Stimulated activated CD4-positive, alpha-beta T cell treated with anti-CD3 and anti-CD28 coated beads, Interleukin-15, amount 100 ng/mL, for 1 hour (primary cell): ENCODE data around the gene NUPR1.
"Not testable (repeated sequence)": the region's sequence is repeated elsewhere in the genome, so short reads cannot be mapped to it uniquely, and the experiment has no call there.

Source experiments
- DNase-seq, 2 donors: peaks; one replicate each; pipeline ENCODE4 v3.0.0-alpha.2; 2020; ENCODE audit warnings: low read depth in 1 of 2, low spot score in 1 of 2

NUPR1 gene

GRCh38 chr16:28527985-28528384 is 10.8 kb downstream of the NUPR1 start:
- no peak for DNase-seq

DNA sequence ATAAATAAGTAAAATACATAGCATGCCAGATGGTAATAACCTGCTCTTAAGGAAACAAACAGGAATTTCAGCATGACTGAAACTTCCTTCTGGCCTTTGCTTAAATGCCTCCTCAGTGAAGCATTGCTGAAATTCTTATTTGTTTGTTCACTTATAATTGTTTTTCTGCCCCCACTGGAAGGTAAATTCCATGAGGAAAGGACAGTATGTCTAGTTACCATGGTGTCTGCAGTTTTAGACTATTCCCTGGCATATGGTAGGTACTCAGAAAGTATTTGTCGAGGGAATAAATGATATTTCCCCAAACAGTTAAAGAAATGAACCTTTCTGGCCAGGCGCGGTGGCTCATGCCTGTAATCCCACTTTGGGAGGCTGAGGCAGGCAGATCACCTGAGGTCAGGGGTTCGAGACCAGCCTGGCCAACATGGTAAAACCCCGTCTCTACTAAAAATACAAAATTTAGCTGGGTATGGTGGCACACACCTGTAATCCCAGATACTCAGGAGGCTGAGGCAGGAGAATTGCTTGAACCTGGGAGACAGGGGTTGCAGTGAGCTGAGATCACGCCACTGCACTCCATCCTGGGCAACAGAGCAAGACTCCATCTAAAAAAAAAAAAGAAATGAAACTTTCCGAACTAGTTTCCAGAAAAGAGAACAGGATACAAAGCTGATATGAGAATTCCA is 11.5 kb downstream of the NUPR1 start:
- not testable (repeated sequence) for DNase-seq

- no peak for DNase-seq
Observed at GRCh38 chr16:28526201-28527099, 12.3 kb downstream of the NUPR1 start.

DNA sequence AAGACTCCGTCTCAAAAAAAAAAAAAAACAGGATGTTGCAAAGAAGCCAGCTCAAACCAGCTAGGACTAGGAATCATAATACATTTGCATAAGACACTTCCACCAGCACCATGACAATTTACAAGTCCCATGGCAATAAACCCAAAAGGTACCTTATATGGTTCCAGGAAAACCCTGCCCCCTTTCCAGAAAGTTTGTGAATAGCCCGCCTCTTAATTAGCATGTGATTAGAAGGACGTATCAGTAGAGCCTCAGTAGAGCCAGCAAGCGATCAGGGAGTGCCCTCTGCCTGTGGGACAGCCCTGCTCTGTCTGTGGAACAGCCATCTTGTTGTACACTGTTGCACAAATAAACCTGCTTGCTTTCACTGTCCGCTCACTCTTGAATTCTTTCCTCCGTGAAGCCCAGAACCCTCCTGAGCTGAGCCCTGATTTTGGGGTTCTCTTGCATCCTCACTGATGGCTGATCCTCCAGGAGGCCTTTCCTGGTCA is 14.0 kb downstream of the NUPR1 start:
- no peak for DNase-seq

DNA sequence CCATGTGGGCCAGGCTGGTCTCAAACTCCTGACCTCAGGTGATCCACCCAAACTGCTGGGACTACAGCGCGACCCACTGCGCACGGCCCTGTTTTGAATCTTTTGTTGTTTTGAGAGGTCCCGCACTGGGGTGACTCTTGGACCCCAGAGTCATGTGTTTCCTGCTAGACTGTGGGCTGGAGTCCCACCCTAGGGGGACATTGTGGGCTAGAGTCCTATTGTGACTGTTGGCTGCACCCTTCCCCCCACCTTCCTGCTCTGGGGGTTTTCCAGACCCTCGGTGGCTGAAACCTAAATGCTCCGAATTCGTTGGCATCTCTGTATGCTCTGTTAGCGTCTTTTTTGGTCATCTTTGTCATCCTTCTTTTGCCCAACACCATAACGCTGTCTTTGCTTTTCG is 16.0 kb downstream of the NUPR1 start:
- DNase-seq: no peak

GRCh38 chr16:28521436-28521835 is 17.3 kb downstream of the NUPR1 start:
- DNase-seq: no peak

GRCh38 chr16:28520672-28521071 is 18.1 kb downstream of the NUPR1 start:
- no peak for DNase-seq

DNA sequence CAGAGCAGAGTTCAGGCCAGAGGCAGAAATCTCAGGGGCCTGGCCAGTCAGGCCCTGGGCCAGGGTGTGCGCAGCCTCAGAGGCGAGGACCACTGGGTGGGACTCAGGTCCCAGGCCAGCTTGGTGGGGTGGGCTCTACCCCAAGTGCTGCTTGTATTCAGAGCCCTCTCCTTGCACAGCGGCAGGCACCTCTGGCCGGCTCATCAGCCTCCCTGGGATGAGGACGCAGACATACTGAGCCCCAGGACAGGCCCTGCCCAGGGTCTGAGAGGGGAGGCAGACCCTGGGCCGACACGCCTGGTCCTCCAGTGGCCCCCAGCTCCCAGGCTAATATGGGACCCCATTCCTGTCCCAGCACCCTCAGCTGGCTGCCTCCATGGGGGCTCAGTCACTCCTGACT is 24.5 kb downstream of the NUPR1 start:
- DNase-seq: no peak

DNA sequence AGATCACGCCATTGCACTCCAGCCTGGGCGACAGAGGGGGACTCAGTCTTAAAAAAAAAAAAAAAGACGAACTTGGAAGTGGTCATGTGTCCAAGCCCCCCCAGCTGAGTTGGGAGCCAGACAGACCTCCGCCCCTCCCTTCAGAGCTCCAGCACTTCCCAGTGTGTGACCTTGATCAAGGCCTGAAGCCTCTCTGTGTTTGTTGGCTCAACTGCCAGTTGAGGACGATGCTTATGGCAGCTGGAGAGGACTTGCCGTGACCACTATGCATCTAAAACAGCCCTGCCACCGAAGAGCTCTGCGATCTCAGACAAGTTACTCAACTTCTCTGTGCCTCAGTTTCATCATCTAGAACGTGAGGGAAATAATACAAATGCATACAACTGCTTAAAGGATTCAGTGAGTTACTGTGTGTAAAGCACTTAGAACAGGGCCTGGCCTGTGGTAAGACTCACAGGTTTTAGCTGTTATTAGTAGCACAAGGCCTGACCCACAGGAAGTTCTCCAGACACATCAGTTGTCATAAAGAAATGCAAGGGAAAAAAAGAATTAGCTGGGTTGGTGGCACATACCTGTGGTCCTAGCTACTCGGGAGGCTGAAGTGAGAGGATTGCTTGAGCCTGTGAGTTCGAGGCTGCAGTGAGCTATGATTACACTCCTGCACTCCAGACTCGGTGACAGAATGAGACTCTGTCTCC is 25.1 kb downstream of the NUPR1 start:
- no peak for DNase-seq

GRCh38 chr16:28511801-28512789 is 26.7 kb downstream of the NUPR1 start:
- no peak for DNase-seq

DNA sequence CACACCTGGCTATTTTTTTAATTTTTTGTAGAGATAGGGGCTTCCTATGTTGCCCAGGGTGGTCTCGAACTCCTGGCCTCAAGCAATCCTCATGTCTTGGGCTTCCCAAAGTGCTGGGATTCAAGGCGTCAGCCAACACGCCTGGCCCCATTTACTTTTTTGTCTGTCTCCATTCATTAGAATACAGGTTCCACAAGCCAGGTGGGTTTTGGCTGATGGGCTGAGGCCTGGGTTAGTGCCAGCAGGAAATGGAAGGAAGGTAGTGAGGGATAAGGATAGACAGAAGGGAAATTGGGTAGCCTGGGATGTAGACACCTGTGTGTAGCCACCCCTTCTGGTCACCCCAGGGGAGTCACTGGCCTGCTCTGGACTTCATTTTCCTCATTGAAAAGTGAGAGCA is 27.7 kb downstream of the NUPR1 start:
- no peak for DNase-seq

- DNase-seq: no peak
Observed at GRCh38 chr16:28505489-28506137, 33.2 kb downstream of the NUPR1 start.

DNA sequence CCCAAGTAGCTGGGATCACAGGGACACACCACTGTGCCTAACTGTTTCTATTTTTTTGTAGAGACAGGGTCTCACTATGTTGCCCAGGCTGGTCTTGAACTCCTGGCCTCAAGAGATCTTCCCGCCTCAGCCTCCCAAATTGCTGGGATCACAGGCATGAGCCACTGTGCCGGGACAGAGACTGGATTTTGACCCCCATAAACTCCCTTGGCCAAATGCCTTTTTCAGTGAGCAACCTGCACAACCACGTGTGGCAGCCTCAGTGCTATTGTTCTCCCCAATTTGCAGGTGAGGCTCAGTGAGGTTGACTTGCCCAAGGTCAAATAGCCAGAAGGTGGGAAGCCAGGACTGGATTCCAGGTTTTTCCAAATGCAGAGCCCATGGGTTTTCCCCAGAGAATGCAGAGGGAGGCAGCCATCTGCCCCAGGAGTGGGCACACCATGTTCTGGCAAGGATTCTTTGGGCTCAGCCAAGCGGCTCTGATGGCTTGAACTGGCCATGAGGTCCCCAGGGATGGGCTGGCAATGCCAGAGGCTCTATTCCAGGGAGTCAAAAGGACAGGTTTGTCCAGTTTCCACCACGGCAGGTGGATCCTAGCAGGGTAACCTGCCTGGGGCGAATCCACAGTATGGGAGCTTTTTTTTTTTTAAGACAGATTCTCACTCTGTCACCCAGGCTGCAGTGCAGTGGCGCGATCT is 33.9 kb downstream of the NUPR1 start:
- DNase-seq: no peak

DNA sequence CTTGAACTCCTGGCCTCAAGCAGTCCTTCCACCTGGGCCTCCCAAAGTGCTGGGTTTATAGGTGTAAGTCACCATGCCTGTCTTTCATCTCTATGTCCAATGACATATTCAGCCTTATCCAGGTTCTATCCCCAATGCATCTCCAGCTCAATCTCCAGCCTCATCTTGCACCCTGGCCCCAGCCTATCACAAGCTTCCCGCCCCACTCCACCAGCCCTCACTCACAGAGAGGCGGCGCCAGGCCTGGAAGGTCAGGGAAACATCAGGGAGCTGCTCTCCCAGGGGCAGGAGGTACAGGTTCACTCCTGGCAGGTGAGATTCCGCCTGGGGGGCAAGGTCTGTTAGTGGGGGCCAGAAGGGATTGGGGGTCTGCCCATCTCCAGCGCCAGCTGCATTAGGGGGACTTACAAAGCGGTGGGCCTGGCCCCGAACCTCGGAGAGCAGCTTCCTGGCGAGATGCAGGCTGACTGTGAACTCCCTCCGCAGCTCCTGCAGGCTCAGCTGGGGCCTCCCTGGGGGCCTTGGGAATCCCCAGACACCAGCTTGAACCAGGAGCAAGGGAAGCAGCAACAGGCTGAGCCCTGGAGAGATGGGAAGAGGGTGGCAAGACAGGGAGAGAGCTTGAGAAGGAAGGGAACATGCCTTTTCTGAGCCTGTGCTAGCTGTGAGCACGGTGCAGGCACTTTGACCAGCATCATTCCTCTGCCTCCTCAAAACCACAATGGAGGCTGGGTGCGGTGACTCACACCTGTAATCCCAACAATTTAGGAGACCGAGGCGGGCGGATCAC is 35.1 kb downstream of the NUPR1 start:
- DNase-seq: no peak

- no peak for DNase-seq
Observed at GRCh38 chr16:28502290-28502689, 36.5 kb downstream of the NUPR1 start.

DNA sequence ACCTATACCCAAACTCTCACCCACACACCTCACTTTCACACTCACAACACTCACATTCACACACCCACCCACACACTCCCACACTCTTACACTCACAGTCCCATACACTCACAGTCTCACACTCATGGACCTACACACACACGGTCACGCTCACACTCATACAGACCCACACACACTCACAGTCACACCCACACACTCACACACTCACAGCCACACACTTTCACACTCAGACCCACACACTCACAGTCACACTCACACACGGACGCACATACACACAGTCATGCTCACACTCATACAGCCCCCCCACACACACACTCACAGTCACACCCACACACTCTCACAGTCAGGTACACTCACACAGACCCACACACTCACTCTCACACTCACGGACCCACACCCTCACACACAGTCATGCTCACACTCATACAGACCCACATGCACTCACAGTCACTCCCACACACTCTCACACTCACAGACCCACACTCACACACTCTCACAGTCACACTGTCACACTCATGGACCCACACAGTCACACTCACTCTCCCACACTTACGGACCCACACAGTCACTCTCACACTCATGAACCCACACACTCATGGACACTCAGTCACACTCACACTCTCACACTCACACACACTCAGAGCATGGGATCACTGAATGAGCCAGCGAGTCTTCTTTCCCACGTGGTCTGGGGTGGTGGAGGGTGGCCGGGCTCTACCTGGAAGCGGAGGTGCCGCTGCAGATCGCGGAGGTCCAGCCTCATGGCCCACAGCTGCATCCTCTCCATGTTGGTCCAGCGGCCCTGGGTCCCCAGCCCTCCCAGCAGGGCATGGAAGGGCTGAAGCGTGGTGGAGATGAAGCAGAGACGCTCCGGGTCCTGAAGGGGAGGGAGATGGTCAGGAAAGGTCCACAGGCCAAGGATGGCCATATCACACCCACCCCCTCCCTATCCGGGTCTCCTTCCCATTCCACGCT is 37.2 kb downstream of the NUPR1 start:
- DNase-seq: no peak

- not testable (repeated sequence) for DNase-seq
Observed at GRCh38 chr16:28500476-28501180, 38.1 kb downstream of the NUPR1 start.
